Activated CD4-positive, alpha-beta T cell treated with anti-CD3 and anti-CD28 coated beads, Interleukin-2, Interleukin-6, amounts not matched to agents 100 ng/mL and 50 ng/mL, durations not matched to agents 16 hours and 8 hours (primary cell): Measurements from ENCODE around the gene TMEM255B.

Experiments
- DNase-seq: peaks from one replicate; pipeline ENCODE4 v3.0.0-alpha.2; 2020

Gene TMEM255B

DNA sequence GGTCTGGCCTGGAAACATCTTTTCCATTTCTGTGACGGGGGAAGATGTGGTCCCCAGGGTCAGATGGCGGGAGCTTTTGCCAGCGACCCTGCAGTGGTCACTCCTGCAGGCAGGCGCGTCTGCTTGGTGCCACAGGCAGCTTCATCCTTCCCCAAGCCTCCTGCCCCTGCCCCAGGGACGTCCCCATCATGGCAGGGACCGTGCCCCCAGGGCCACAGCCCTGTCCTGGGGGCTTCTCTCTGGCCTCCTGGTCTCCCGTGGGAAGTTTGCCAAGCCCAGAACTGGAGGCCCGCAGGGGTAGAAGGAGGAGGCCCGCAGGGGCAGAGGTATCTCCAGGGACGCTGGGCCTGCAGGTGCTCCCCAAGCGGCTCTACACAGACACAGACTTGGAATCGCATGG lies 47.5 kb downstream of the TMEM255B start:
- DNase-seq: no peak

DNA sequence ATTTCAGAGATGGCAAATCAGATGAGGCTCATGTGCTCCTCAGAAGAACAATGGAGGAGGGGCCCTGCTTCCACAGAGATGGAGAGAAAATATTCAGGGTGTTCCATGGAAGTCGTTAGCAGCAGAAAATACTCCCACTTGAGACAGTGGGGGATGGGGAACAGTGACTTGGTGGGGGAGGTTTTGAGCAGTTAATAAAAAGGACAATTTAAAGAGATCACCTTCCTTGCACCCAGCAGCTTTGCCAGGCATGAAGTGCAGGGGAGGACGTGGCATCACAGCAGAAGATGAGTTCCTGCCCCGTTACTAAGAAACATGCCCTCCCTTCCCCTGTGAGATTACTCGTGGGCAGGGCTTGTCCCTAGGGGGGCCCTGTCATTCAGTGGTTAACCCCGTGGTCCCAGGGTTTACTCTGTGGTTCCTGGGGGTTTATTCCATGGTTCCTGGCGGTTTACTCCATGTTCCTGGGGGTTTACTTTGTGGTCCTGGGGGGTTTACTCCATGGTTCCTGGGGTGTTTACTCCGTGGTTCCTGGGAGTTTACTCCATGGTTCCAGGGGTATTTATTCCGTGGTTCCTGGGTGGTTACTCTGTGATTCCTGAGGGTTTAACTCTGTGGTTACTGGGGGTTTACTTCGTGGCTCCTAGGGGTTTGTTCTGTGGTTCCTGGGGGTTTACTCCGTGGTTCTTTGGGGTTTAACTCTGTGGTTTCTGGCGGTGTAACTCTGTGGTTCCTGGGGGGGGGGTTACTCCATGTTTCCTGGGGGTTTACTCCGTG lies 49.2 kb downstream of the TMEM255B start:
- no peak for DNase-seq

DNA sequence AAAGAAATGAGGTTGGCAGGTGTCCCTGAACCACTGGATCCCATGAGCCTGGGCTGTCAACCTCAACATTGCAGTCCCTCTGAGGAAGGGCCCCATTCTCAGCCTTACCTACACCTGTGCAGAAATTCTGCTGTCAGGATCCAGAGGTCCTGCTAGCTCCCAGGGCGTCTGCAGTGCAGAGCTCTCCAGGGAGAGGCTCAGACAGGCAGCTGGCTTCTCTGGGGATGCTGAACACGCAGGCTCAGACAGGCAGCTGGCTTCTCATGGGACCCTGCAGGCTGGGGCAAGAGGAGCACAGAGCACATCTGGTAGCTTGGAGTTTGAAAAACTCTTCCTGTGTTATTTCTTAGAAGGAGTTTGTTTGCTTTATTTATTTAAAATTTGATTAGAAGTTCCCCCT lies 50.9 kb downstream of the TMEM255B start:
- DNase-seq: no peak

DNA sequence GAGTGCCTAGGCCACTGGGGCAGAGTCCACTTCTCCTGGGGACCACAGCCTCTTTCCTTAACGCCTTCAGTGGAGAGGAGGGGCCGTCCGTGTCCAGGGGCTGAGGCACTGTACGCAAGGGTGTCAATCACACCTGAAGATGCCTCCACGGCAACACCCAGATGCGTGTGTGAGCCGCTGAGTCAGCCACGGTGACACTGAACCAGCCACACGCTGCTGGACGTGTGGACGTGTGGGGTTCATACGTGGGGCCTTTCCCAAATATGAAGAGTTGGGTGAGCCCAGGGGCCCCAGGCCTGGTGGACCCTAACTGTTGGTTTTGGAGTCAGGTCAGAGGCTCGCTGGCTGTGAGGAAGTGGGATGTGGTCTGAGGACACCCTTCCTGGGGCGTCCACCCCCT lies 51.6 kb downstream of the TMEM255B start:
- no peak for DNase-seq

DNA sequence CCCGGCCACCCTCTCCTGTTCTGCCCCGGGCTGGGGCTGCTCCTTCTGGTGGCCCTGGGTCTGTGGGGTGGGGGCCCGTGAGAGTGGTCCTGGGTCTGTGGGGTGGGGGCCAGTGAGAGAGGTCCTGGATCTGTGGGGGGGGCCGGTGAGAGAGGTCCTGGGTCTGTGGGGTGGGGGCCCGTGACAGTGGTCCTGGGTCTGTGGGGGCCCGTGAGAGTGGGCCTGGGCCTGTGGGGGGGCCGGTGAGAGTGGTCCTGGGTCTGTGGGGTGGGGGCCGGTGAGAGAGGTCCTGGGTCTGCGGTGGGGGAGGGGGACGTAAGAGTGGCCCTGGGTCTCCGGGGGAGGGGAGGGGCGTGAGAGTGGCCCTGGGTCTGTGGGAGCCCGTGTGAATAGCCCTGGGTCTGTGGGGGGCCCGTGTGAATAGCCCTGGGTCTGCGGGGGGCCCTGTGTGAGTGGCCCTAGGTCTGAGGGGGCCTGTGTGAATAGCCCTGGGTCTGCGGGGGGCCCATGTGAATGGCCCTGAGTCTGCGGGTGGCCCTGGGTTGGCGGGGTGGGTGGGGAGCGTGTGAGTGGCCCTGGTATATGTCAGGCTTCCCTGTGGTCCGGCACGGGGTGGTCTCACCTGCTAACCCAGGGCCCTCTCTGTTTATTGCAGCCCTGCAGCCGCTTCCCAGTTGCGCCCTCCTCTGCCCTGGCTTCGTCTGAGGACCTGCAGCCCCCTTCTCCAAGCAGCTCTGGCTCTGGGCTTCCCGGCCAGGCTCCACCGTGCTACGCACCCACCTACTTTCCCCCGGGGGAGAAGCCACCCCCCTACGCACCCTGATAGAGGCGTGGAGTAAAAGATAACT lies 52.3 kb downstream of the TMEM255B start:
- DNase-seq: no peak

DNA sequence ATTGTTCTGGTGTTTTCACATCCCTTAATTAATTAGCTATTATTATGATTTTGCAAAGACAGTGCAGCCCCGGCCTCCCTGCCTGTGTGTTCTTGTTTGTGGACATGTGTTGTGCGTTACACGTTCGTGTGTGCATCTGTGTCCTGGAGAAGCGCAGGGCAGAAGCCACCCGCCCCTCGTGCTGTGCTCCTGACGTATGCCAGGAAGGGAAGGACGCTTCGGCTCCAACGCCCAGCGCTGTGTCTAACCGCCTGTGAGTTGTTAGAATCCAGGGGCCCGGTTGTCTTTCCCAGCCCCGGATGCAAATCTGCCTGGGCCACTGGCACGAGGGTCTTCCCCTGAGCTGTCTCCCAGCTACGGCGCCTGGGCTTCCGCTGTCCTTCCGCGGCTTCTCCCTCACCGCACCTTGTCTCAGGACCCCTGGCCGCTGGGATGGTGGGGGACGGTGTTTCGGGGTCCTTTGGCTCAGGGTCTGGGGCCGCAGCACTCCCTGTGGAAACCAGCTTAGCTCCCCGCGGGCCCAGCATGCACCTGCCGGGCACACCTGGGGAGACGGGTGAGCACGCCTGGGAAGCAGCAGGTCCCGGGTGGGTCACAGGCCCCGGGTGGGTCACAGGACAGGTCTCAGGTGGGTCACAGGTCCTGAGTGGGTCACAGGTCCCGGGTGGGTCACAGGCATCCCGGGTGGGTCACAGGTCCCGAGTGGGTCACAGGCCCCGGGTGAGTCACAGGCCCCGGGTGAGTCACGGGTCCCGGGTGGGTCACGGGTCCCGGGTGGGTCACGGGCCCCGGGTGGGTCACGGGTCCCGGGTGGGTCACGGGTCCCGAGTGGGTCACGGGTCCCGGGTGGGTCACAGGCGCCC lies 53.4 kb downstream of the TMEM255B start:
- DNase-seq: no peak

DNA sequence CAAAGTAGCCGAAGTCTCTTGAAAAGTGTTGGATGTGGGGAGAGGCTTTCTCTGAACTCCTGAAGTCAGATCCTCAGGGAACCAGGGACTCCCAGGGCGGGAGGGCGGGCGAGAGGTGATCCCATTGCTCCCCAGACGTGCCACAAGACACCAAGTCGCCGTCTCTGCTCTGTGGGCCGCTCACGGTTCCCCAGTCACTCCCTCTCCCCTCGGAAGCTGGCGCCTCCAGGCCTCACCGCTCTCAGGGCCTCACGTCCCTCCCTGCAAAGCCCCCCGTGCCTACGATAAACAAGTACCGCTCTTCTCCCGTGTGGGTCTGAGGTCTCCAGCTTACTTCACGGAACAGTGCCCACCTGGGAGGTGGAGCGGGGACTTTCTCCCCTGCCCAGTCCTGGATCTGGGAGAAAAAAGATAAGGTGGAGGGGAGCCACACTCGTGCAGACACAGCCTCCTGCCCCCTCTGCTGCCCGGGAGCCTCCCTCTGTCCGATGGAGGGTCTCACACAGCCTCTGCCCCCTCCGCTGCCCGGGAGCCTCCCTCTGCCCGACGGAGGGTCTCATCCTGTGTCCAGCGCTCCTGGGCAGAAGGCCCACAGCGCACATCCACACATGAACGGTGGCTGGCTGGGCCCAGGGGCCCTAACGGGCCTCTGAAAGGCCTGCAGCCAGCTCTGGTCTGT lies 54.2 kb downstream of the TMEM255B start:
- no peak for DNase-seq

DNA sequence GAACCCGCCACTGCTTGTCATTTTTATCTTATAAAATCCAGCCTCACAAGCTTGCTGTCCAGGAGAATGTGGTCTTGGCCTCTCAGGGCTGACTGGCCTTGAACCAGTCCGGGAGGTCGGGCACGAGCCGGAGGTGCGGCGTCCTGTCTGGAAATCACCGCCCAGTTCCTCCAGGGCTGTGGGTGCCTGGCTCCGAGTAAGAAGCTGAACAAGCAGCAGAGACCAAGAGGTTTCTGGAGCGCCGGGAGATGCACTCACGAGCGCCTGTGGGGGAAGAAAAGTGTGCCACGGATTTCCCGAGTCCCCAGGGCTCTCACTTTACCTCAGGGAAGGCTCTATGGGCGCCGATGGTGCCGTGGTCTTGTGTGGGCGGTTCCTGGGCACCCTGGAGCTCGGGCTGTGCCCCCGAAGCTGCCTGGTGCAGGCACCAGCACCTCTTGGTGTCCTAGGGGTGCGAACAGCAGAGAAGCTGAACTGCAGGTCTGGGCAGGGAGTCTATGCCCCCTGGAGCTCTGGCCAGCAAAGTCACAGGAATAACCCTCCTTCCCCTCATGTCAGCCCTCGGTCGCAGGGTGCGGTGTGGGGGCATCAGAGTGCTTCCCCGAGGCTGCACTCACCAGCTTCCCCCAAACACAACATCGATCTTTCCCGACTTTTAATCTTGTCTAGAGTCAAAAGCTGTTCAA lies 54.9 kb downstream of the TMEM255B start:
- DNase-seq: no peak

DNA sequence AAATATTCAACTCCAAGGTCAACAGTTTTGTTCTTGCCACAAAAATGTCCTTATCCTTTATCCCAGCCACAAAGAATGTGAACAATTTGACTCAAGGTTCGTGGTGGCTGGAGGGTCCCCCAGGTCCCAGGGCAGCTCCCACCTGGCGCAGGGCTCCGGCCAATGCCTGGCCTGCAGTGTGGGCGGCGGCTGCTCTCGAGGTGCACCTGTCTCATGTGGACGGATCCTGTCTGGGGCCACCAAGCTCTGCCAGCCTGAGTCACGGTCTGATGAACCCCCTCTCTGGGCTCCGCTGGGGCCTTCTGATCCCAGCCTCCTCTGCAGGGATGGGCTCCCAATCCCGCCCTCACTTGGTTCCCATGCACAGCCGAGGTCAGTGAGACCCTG lies 55.4 kb downstream of the TMEM255B start:
- no peak for DNase-seq

DNA sequence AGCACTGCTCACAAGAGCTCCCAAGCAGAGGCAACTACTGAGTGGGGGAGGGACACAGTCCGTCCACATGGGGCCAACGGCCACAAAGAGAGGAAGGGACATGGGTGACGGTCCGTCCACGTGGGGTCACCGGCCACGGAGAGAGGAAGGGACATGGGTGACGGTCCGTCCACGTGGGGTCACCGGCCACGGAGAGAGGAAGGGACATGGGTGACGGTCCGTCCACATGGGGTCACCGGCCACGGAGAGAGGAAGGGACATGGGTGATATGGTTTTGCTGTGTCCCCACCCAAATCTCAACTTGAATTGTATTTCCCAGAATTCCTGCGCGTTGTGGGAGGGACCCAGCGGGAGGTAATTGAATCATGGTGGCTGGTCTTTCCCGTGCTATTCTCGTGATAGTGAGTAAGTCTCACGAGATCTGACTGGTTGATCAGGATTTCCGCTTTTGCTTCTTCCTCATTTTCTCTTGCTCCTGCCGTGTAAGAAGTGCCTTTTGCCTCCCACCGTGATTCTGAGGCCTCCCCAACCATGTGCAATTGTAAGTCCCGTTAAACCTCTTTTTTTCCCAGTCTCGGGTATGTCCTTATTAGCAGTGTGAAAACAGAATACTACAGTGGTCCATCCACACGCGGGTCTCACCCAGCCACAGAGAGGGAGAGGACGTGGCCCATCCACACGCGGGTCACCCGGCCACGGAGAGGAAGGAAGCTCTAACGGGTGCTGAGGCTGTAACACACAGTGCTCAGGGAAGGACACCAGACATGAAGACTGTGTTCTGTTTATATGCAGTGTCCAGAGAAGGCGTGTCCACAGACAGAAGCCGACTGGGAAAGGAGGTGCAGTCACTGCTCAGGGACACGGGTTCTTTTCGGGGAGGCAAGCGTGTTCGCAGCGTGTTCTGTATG lies 56.4 kb downstream of the TMEM255B start:
- peak; percentile 67 for DNase-seq

DNA sequence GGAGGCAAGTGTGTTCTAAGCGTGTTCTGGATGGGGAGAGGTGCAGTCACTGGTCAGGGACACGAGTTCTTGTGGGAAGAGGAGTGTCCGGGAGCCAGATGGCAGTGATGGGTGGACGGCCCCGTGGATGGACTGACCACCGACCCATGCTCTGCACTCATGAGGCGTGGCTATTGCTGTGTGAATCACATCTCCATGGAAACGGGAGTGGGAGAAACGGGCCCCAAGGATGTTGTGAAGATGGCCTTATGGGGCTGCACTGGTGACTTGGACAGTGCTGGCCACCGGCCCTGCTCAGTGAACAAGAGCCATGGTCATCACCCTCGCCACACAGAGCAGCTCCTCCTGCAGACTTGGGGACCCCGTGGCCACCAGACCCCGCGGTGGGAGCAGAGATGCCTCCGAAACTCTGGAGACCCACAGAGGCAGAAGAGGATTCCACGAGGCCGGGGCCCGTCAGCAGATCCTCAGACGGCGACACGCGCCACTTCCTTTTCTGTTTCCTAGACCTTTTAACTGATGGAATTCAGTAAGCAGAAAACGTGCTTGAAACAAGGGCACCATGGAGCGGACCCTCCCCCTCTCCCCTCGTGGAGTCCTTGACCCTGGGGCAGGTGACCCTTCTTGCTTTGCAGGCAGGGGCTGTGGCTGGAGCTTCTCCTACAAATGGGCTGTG lies 57.4 kb downstream of the TMEM255B start:
- DNase-seq: no peak

DNA sequence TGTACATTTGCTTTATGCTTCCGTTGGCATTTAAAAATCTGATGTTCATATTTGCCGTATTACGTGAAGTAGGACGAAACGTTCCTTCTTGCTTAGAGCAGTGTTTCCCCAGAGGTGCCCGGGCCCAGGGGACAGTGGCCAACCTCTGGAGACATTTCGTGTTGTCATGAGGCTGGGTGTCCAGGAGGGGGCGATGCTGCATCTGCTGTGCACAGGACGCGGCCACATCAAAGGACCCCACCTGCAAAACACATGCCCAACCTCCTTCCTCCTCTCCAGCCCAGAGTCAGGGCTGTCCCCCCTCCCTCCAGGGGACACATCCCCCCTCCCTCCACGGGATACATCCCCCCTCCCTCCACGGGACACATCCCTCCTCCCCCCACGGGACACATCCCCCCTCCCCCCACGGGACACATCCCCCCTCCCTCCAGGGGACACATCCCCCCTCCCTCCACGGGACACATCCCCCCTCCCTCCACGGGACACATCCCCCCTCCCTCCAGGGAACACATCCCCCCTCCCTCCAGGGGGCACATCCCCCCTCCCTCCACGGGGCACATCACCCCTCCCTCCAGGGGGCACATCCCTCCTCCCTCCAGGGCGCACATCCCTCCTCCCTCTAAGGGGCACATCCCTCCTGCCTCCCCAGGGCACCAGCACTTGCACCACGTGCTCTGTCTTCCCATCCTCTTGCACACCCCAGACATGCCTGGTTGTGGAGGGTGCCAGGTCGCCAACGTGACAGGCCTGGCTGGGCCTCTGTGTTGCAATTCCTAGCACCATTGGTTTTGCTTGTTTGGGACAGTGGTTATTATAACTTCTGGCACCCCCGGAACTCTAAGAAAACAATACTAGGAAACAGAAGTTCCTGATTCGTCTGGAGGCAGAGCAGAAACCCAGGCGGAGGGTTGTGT lies 58.2 kb downstream of the TMEM255B start:
- DNase-seq: peak; percentile 85

DNA sequence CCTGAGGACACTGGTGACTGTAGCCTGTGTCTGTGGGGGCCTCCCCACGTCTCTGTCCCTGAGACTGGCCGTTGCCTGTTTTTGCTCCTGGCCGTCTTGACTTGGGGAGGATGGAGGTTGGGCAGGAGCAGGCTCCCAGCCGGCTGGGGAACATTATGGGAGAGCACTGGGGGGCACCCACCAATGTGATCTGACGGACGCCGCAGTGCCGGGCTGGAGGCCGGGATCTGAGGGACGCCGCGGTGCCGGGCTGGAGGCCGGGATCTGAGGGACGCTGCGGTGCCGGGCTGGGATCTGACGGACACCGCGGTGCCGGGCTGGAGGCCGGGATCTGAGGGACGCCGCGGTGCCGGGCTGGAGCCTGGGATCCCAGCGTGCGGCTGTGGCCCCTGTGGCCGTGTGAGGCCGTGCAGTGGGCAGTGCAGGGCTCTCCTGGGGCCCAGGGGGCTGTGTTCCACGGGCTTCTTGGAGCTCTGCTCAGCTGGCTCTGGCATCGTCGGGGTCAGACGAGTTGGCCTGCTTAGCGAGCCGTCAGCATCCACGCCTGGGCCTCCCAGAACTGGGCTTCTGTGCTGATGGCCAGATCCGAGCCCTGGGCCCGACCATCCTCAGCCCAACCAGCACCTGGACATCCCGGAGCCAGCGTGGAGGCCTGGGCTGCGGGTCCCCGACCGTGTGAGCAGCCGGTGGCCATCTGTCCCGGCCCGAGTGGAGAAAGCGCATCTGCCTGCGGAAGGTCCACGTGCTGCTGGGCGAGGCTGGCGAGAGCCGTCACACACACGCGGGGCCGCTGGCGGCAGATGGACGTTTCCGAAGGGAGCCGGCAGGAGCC lies 59.0 kb downstream of the TMEM255B start:
- no peak for DNase-seq

DNA sequence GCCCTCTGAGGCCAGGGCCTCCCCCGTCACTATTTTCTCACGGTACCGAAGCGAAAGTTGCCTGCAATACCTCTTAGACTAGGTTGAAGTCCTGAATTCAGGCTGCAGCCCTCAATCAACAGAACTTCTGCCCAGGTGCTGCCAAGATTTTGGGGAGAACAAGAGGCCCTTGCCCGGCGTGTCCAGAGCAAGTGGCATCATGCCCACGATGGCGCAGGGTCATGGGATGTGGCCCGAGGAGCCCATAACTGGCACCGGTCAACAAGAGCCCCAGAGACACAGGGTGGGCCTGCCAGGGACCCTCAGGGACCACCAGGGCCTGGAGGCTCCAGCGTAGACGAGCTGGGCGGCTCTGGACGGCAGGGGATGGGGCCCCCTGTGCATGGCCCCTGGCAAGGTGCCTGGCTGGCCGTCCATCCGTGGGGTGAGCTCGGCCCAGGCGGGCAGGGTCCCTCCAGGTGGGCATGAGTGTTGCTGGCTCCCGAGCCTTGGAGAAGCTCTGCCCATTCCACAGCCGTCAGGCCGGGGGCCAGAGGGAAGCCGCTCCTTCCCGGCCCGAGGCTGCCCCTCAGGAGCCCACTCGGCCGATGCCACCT lies 59.8 kb downstream of the TMEM255B start:
- no peak for DNase-seq

DNA sequence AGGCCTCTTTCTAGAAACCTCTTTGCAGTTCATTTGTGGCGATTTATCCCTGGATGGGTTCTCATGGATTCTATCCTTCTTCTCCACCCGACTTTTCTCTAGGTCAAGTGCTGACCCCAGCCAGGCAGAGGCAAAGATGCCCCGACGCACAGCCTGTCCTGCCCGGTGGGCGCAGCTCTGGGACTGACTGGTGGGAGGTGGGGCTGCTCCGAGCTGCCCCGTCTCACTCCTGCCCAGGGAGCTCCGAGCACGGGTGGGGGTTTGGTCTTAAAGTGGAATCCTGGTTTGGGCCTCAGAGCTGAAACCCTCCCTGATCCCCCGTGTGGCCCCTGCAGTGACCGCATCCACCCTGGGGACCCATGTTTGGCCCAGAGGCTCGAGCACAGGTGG lies 60.3 kb downstream of the TMEM255B start:
- DNase-seq: no peak

DNA sequence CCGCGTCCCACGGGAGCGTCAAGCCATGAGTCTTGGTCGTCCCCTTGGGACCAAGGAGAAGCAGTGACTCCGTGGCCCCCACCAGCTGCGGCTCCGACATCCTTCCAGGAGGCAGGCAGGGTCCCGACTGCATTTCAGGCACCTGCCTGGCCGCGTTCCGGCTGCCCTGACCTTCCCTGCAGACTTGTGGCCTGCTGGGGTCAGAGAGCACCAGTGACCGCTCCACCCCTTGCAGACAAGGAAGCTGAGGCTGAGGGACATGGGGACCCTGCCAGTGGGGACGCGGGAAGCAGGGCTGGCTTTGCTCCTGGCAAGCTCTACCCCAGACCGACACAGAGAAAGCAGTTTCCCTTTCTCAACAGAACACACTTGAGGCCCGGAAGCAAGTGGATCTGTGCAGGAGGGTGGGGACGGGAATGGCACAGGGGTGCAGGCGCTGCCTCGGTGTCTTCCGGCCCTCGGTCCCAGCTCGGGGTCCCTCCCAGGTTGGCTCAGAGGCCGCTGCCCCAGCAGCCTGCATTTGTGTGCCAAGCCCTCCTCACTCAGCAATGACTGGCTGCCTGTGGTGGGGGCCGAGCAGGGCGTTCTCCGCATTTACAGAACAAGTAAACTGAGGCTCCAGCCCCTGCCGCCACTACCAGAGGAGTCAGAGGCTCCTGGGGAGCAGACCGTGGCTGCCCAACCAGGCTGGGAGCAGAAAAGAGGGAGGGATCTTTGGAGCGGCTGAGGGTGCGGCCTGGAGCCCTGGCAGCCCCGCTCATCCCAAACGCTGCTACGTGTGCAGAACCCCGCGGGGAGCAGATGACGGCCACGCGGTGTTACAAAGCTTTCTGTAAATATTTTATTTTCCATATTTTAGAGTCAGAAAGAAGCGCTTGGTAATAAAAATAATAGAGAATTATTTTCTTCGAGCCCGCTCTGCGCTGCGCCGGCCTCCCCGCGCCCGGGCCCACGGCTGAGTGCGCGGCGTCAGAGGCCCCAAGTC lies 61.0 kb downstream of the TMEM255B start:
- no peak for DNase-seq
